GM12878 (cell line): Measurements from ENCODE around the gene ZNF672. TPM values are rescaled to one million over a fixed set of nuclear protein-coding genes. Genes with fewer than 3 reads are reported as not detected.

Experiments used
- ATAC-seq: fragments of 200-7000 bp; cut with Tn5 transposase; 3 replicates; pipeline ENCODE4 v1.9.1; 2020; ENCODE audit warnings: mild to moderate bottlenecking, moderate library complexity
- BruUV-seq: library from RNA; stranded (reverse); fragments of 400-500 nt; replicated peaks from 2 replicates; lab custom pipeline; 2021; lab: Mats Ljungman, UMichigan
- CTCF ChIA-PET: fragments of 300-600 bp; sonication (Branson Sonifier 250); formaldehyde crosslinking; extraction: SDS; loops from one replicate; lab custom pipeline; 2021; ENCODE audit warnings: inconsistent platforms; lab: Yijun Ruan, JAX
- POLR2A ChIA-PET: fragments of 350-600 bp; formaldehyde crosslinking; extraction: SDS; loops from one replicate; lab custom pipeline; 2021; ENCODE audit warnings: inconsistent platforms; lab: Charles Lee
- RAD21 ChIA-PET: fragments of 300-600 bp; sonication (Branson Sonifier 250); formaldehyde crosslinking; loops from one replicate; lab custom pipeline; 2023; ENCODE audit warnings: antibody characterized with exemption; ENCODE audit not compliant: unreplicated experiment; lab: Charles Lee
- SMC1A ChIA-PET: fragments of 300-600 bp; sonication (Branson Sonifier 250); formaldehyde crosslinking; loops from one replicate; lab custom pipeline; 2023; ENCODE audit not compliant: unreplicated experiment, uncharacterized antibody; lab: Charles Lee
- DNase-seq: peaks from one replicate; pipeline ENCODE4 v3.0.0-alpha.2; 2011; ENCODE audit warnings: low read depth, low spot score
- FAIRE-seq: peaks from 3 replicates; lab custom pipeline; 2011; peaks lifted over from hg19 to GRCh38; lab: Jason Lieb, UNC
- H2AFZ ChIP-seq: 2 replicates; pipeline ENCODE4 v1.6.0; 2011; ENCODE audit warnings: low read depth, low read length, control low read depth; ENCODE audit not compliant: control insufficient read depth
- H3K27ac ChIP-seq: 2 replicates; pipeline ENCODE4 v1.5.1; 2011; ENCODE audit warnings: control low read depth; ENCODE audit not compliant: control insufficient read depth, insufficient read depth
- H3K27me3 ChIP-seq, 2 experiments: replicated peaks in 1 of 2; 2 replicates each; pipeline versions ENCODE4 v1.6.0 to v1.6.1; 2011; ENCODE audit warnings: low read length in 1 of 2; ENCODE audit not compliant: control insufficient read depth in 2 of 2, insufficient read depth in 2 of 2
- H3K36me3 ChIP-seq, 2 experiments: 2 replicates each; pipeline ENCODE4 v1.5.1; 2011; ENCODE audit warnings: low read length in 1 of 2; ENCODE audit not compliant: control insufficient read depth in 2 of 2, insufficient read depth in 2 of 2
- H3K4me1 ChIP-seq: 2 replicates; pipeline ENCODE4 v1.6.1; 2011; ENCODE audit warnings: mild to moderate bottlenecking, low read length, moderate library complexity, mixed read lengths; ENCODE audit not compliant: control insufficient read depth, insufficient read depth
- H3K4me2 ChIP-seq: 2 replicates; pipeline ENCODE4 v1.6.0; 2011; ENCODE audit warnings: control low read depth; ENCODE audit not compliant: control insufficient read depth, insufficient read depth
- H3K4me3 ChIP-seq: fragments of 200-600 bp; sonication (generic); 2 replicates; pipeline ENCODE4 v1.5.1; 2016
- H3K79me2 ChIP-seq: 2 replicates; pipeline ENCODE4 v1.6.0; 2011; ENCODE audit warnings: low read length; ENCODE audit not compliant: control insufficient read depth, insufficient read depth
- H3K9ac ChIP-seq: 2 replicates; pipeline ENCODE4 v1.8.0; 2011; ENCODE audit warnings: low read length, control low read depth, mixed read lengths; ENCODE audit not compliant: control insufficient read depth, insufficient read depth
- H3K9me3 ChIP-seq: replicated peaks from 3 replicates; pipeline ENCODE4 v1.5.1; 2011; ENCODE audit warnings: mild to moderate bottlenecking, low read length; ENCODE audit not compliant: control insufficient read depth, insufficient read depth
- H4K20me1 ChIP-seq: 2 replicates; pipeline ENCODE4 v1.6.0; 2011; ENCODE audit not compliant: control insufficient read depth, insufficient read depth
- ATF7 ChIP-seq: fragments of 450-650 bp; IDR thresholded peaks from 2 replicates; pipeline ENCODE4 v1.6.1; 2016; ENCODE audit warnings: low read depth, mild to moderate bottlenecking
- BHLHE40 ChIP-seq, 2 experiments: fragments of 450-650 bp in 1 of 2; IDR thresholded peaks; 2 replicates each; pipeline ENCODE4 v1.6.1; 2011 to 2017; ENCODE audit warnings: low read depth in 2 of 2, borderline replicate concordance in 1 of 2, improper control_type of control experiment in 1 of 2, low read length in 1 of 2, mild to moderate bottlenecking in 1 of 2
- CREM ChIP-seq: IDR thresholded peaks from 2 replicates; pipeline ENCODE4 v1.6.1; 2014; ENCODE audit warnings: antibody characterized with exemption, low read depth
- ETV6 ChIP-seq, 2 experiments: fragments of 450-650 bp in 1 of 2; IDR thresholded peaks in 1 of 2; conservative IDR thresholded peaks in 1 of 2; 2 replicates each; pipeline ENCODE4 v1.6.1; 2014; ENCODE audit warnings: antibody characterized with exemption in 1 of 2, borderline replicate concordance in 1 of 2, low read depth in 1 of 2, mild to moderate bottlenecking in 1 of 2, moderate library complexity in 1 of 2
- KAT2A ChIP-seq: conservative IDR thresholded peaks from 2 replicates; pipeline ENCODE4 v1.6.1; 2011; ENCODE audit warnings: low read depth, low read length; ENCODE audit not compliant: control insufficient read depth
- RFX5 ChIP-seq: IDR thresholded peaks from 2 replicates; pipeline ENCODE4 v1.6.1; 2011; ENCODE audit warnings: low read depth, low read length, improper control_type of control experiment
- SREBF2 ChIP-seq: IDR thresholded peaks from 2 replicates; pipeline ENCODE4 v1.6.1; 2012; ENCODE audit warnings: mild to moderate bottlenecking, low read length
- TCF12 ChIP-seq: IDR thresholded peaks from 2 replicates; pipeline ENCODE4 v1.6.1; 2011; ENCODE audit warnings: low read depth, mild to moderate bottlenecking, low read length
- WGBS: methylation state at CpG from one replicate; pipeline ENCODE4 v1.1.6; 2016; ENCODE audit warnings: low lambda C conversion rate; ENCODE audit not compliant: insufficient replicate concordance, insufficient coverage; ENCODE audit errors: missing lambda C conversion rate; 5-methylcytosine and 5-hydroxymethylcytosine counted together
- in situ Hi-C: fragments of 300-500 bp; cut with MboI; formaldehyde crosslinking; loops from 9 replicates; pipeline ENCODE4 v1.14.3; 2018; ENCODE audit warnings: mixed read lengths
- intact Hi-C: fragments of 100-400 bp; cut with micrococcal nuclease; formaldehyde crosslinking; loops from one replicate; pipeline ENCODE4 v1.14.2; 2022; ENCODE audit not compliant: unreplicated experiment
- polyA plus RNA-seq, 11 experiments: library from polyadenylated mRNA; depleted of rRNA in 4 of 11; unstranded in 6 of 11; stranded (reverse) in 5 of 11; fragments of >200 nt; fragmentation: Nextera tagmentation in 4 of 11; fragmentation: Illumina TruSeq in 1 of 11; extraction: Ambion mirVana in 4 of 11; extraction: Trizol in 1 of 11; gene quantifications; 1 replicate in 1 of 11; 2 replicates in 10 of 11; pipeline versions ENCODE4 v1.2.1 to v1.2.3, GENCODE V29; 2011 to 2016; ENCODE audit warnings: inconsistent platforms in 2 of 11, missing spikeins in 2 of 11, low read depth in 1 of 11
- total RNA-seq, 4 experiments: library from RNA; depleted of rRNA in 3 of 4; stranded (reverse); fragments of >200 nt in 3 of 4; fragmentation: Illumina TruSeq in 1 of 4; extraction: Trizol in 1 of 4; gene quantifications; 2 replicates each; pipeline versions ENCODE4 v1.2.1 to v1.2.3, GENCODE V29; 2013 to 2021
- TF ChIP-seq, protein P1 (sequence below): fragments of 150-350 bp; IDR thresholded peaks from 2 replicates; pipeline ENCODE4 v1.6.1; 2016; ENCODE audit warnings: low read depth, low read length
- TF ChIP-seq, protein P2 (sequence below): IDR thresholded peaks from 2 replicates; pipeline ENCODE4 v1.6.1; 2011; ENCODE audit warnings: borderline replicate concordance, low read depth, mild to moderate bottlenecking, moderate library complexity, low read length; ENCODE audit not compliant: insufficient read depth, poor library complexity, severe bottlenecking

Gene ZNF672
- total and polyA plus RNA-seq, 10 of the 15 experiments (the other 5 are each of a cell fraction or from before 2014, with no cell fraction given): 2.9 to 51.3 (median 39.8) TPM

DNA sequence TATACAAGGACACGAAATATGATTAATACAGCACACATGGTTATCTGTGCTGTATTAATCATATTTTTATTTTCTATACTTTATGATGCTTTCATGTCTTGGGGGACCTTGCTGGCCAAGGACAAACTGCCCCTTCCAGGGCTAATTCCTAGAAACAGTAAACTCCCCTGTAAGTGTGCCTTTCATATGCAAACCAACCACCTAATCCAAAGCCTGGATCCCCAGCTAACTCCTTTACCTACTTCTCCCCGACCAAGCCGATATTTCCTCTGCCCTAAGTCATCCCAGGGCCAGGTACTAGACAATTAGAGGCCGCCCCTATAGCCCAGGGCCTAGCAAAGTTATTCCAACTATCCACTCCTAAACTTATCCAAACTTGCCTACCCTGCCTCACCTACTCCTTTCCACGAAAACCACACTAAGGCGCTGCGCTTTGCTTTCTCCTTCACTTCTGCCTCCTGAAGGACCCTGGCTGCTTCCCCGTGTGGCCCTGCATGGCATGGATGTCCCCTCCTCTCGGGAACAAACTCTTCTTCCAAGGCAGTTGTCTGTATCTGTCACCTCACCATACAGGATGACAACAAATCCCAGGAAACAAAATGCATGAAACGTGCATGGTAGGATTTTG lies 22.5 kb upstream of the ZNF672 start:
- CTCF ChIA-PET: interaction anchor here (0.9 kb wide), 1 partner anchor 11 kb away, joined by 5 read pairs; no protein-coding TSS in a partner anchor
- SMC1A ChIA-PET: no interaction called here
- RAD21 ChIA-PET: no interaction called here
- POLR2A ChIA-PET: no interaction called here
- peaks cover 11% of the 10 kb centered on the region for H3K4me1 ChIP-seq
- intact Hi-C loops (no loop called here), in situ Hi-C loops (no loop called here)
- TF ChIP-seq BHLHE40 (IDR thresholded peaks at IDR 0.05; ENCODE audit: borderline replicate concordance in 1 of 2, low read depth in 2 of 2, low read length in 1 of 2): no peak
- TF ChIP-seq SREBF2: no peak
- no peak overlapping the region for H3K27ac ChIP-seq
- DNase-seq (no peak), FAIRE-seq (no peak), ATAC-seq (no peak)
- H3K4me2 ChIP-seq: no peak overlapping the region
- H3K9me3 ChIP-seq: no peaks in the 10 kb centered on the region
- no peak overlapping the region for H3K4me3 ChIP-seq
- peaks cover 22 to 30% of the 10 kb centered on the region in 2 experiments; a peak in 3 of 4 replicates for H3K36me3 ChIP-seq
- TSS peak; percentile 58 for BruUV-seq
- 96% methylated on average over 10 of the region's 10 CpGs for WGBS
- no peaks in the 10 kb centered on the region; the same call in 1 of the 2 replicates for H4K20me1 ChIP-seq
- peaks cover 10% of the 10 kb centered on the region for H3K79me2 ChIP-seq
- no peak overlapping the region for H3K9ac ChIP-seq
- no peak overlapping the region for H2AFZ ChIP-seq
- no peaks in the 10 kb centered on the region for H3K27me3 ChIP-seq

DNA sequence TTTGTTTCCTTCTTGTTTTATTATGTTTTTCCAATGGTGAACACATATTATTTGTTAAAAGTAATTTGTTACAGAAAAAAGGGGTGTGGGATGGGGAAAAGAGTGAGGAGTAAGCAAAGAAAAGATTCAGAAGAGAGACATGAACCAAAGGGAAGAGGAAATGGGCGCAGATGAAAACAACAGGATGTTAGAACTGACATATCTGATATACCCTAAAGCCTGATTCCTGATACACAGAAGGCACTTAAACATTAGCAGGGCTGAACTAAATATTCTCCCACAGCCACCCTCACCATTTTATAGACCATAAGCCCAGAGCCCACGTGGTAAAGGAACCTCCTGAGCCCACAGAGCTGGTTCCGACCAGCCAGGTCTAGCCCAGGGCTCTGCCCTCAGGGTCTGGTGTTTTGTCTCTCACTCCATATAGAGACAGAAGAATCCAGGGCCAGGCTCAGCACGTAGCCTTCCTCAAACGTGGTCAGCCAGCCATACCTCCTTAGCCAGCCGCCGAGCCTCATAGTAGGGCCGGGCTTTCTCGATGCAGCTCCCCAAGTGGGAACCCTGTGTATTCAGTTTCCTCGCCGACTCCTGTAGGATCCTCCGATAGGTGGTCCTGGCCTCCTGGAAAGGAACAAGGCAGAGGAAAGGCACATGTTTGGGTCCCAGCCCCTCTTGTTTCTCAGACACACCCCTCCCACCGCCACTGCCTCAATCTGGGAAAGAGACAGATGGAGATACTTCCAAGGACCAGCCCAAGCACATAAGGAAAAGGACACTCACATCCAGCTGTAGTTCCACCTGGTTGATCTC lies 21.8 kb upstream of the ZNF672 start:
- no peak overlapping the region for H3K9ac ChIP-seq
- peaks cover 26 to 30% of the 10 kb centered on the region in 2 experiments for H3K36me3 ChIP-seq
- DNase-seq: no peak
- intact Hi-C loops (no loop called here), in situ Hi-C loops (no loop called here)
- ChIA-PET SMC1A (no interaction called here), RAD21 (no interaction called here), POLR2A (no interaction called here), CTCF (no interaction called here)
- peaks cover 11% of the 10 kb centered on the region for H3K4me1 ChIP-seq
- H3K4me2 ChIP-seq: no peak overlapping the region
- H3K79me2 ChIP-seq: peaks cover 11% of the 10 kb centered on the region
- H3K27ac ChIP-seq: no peak overlapping the region
- H2AFZ ChIP-seq: no peak overlapping the region
- H3K4me3 ChIP-seq: no peak overlapping the region
- FAIRE-seq: no peak
- ATAC-seq: no peak
- no peaks in the 10 kb centered on the region for H3K9me3 ChIP-seq
- BruUV-seq: no TSS peak
- no peaks in the 10 kb centered on the region for H3K27me3 ChIP-seq
- no peaks in the 10 kb centered on the region; the same call in 1 of the 2 replicates for H4K20me1 ChIP-seq
- 96% methylated on average over 13 of the region's 13 CpGs for WGBS
- TF ChIP-seq KAT2A: no peak
- TF ChIP-seq ATF7: no peak
- TF ChIP-seq, protein P1, sequence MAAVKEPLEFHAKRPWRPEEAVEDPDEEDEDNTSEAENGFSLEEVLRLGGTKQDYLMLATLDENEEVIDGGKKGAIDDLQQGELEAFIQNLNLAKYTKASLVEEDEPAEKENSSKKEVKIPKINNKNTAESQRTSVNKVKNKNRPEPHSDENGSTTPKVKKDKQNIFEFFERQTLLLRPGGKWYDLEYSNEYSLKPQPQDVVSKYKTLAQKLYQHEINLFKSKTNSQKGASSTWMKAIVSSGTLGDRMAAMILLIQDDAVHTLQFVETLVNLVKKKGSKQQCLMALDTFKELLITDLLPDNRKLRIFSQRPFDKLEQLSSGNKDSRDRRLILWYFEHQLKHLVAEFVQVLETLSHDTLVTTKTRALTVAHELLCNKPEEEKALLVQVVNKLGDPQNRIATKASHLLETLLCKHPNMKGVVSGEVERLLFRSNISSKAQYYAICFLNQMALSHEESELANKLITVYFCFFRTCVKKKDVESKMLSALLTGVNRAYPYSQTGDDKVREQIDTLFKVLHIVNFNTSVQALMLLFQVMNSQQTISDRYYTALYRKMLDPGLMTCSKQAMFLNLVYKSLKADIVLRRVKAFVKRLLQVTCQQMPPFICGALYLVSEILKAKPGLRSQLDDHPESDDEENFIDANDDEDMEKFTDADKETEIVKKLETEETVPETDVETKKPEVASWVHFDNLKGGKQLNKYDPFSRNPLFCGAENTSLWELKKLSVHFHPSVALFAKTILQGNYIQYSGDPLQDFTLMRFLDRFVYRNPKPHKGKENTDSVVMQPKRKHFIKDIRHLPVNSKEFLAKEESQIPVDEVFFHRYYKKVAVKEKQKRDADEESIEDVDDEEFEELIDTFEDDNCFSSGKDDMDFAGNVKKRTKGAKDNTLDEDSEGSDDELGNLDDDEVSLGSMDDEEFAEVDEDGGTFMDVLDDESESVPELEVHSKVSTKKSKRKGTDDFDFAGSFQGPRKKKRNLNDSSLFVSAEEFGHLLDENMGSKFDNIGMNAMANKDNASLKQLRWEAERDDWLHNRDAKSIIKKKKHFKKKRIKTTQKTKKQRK: no peak
- TF ChIP-seq ETV6 (conservative IDR thresholded peaks at IDR 0.05 in 1 of 2, IDR thresholded peaks at IDR 0.05 in 1 of 2; ENCODE audit: borderline replicate concordance in 1 of 2, low read depth in 1 of 2): no peak
- TF ChIP-seq TCF12: no peak
- TF ChIP-seq, protein P2, sequence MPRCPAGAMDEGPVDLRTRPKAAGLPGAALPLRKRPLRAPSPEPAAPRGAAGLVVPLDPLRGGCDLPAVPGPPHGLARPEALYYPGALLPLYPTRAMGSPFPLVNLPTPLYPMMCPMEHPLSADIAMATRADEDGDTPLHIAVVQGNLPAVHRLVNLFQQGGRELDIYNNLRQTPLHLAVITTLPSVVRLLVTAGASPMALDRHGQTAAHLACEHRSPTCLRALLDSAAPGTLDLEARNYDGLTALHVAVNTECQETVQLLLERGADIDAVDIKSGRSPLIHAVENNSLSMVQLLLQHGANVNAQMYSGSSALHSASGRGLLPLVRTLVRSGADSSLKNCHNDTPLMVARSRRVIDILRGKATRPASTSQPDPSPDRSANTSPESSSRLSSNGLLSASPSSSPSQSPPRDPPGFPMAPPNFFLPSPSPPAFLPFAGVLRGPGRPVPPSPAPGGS: no peak
- no peak for TF ChIP-seq CREM
- TF ChIP-seq RFX5: no peak
